HepG2 (cell line): ENCODE results near the gene TEX261. TPM values are rescaled to one million over a fixed set of nuclear protein-coding genes. Genes with fewer than 3 reads are reported as not detected.

Source experiments
- ATAC-seq: fragments of 200-7000 bp; cut with Tn5 transposase; 3 replicates; pipeline ENCODE4 v1.9.1; 2020; ENCODE audit warnings: mild to moderate bottlenecking, moderate library complexity
- BruUV-seq: library from RNA; stranded (reverse); fragments of 400-500 nt; replicated peaks from 2 replicates; lab custom pipeline; 2021; lab: Mats Ljungman, UMichigan
- CTCF ChIA-PET: fragments of 300-600 bp; formaldehyde crosslinking; extraction: SDS; loops from one replicate; lab custom pipeline; 2021; ENCODE audit warnings: low total read pairs, inconsistent platforms, low intra/inter-chr PET ratio; lab: Yijun Ruan, JAX
- POLR2A ChIA-PET: fragments of 350-600 bp; sonication (Branson Sonifier 250); formaldehyde crosslinking; loops from one replicate; lab custom pipeline; 2020; ENCODE audit warnings: antibody characterized with exemption, inconsistent platforms; lab: Yijun Ruan, JAX
- DNase-seq: peaks from one replicate; pipeline ENCODE4 v3.0.0-alpha.2; 2015; ENCODE audit warnings: low spot score
- FAIRE-seq: peaks from 3 replicates; lab custom pipeline; 2011; peaks lifted over from hg19 to GRCh38; lab: Jason Lieb, UNC
- H2AFZ ChIP-seq: one replicate; pipeline ENCODE4 v1.6.1; 2011; ENCODE audit warnings: low read length, inconsistent platforms
- H3K27ac ChIP-seq: fragments of 300-600 bp; 3 replicates; pipeline ENCODE4 v1.8.0; 2011; ENCODE audit warnings: mixed run types, mild to moderate bottlenecking, mixed read lengths, low read length, inconsistent platforms; ENCODE audit not compliant: insufficient read depth; ENCODE audit errors: extremely low read length
- H3K27me3 ChIP-seq, 2 experiments: fragments of 200-600 bp in 1 of 2; 2 replicates in 1 of 2; 3 replicates in 1 of 2; pipeline versions ENCODE4 v1.6.0 to v1.8.0; 2011; ENCODE audit warnings: low read length in 2 of 2, mild to moderate bottlenecking in 2 of 2, moderate library complexity in 2 of 2, inconsistent platforms in 1 of 2; ENCODE audit not compliant: insufficient read depth in 2 of 2, control insufficient read depth in 1 of 2
- H3K36me3 ChIP-seq, 2 experiments: fragments of 200-600 bp in 1 of 2; replicated peaks in 1 of 2; 2 replicates in 1 of 2; 3 replicates in 1 of 2; pipeline versions ENCODE4 v1.5.1 to v1.8.0; 2011; ENCODE audit warnings: low read length in 2 of 2, inconsistent platforms in 1 of 2; ENCODE audit not compliant: insufficient read depth in 2 of 2, control insufficient read depth in 1 of 2
- H3K4me1 ChIP-seq: 2 replicates; pipeline ENCODE4 v1.5.1; 2012; ENCODE audit warnings: low read length, inconsistent platforms; ENCODE audit not compliant: insufficient read depth
- H3K4me2 ChIP-seq: 2 replicates; pipeline ENCODE4 v1.6.0; 2011; ENCODE audit warnings: low read depth, low read length, inconsistent platforms
- H3K4me3 ChIP-seq, 3 experiments: fragments of 200-600 bp in 1 of 3; sonication (generic), shearing (Covaris generic) in 1 of 3; replicated peaks in 1 of 3; 2 replicates each; pipeline ENCODE4 v1.5.1; 2011 to 2016; ENCODE audit warnings: low read length in 3 of 3, inconsistent platforms in 2 of 3, low read depth in 2 of 3, mild to moderate bottlenecking in 2 of 3, control low read depth in 1 of 3, mixed read lengths in 1 of 3; ENCODE audit not compliant: insufficient read depth in 1 of 3
- H3K79me2 ChIP-seq: one replicate; pipeline ENCODE4 v1.6.1; 2011; ENCODE audit warnings: low read length, inconsistent platforms; ENCODE audit not compliant: insufficient read depth
- H3K9ac ChIP-seq: 2 replicates; pipeline ENCODE4 v1.6.0; 2011; ENCODE audit warnings: mild to moderate bottlenecking, low read depth, low read length, inconsistent platforms; ENCODE audit not compliant: insufficient read depth
- H3K9me3 ChIP-seq: 2 replicates; pipeline ENCODE4 v1.5.1; 2012; ENCODE audit warnings: mild to moderate bottlenecking, low read length
- H4K20me1 ChIP-seq: 2 replicates; pipeline ENCODE4 v1.6.0; 2011; ENCODE audit warnings: inconsistent platforms, mild to moderate bottlenecking, low read length, moderate library complexity; ENCODE audit not compliant: insufficient read depth
- CENPT ChIP-seq: sonication (generic); formaldehyde crosslinking; IDR thresholded peaks from 2 replicates; pipeline ENCODE4 v1.8.0; 2022; ENCODE audit warnings: low read depth, mild to moderate bottlenecking, moderate library complexity, missing genetic modification reagents
- KDM5A ChIP-seq: fragments of 200-600 bp; sonication (generic); IDR thresholded peaks from 2 replicates; pipeline ENCODE4 v1.7.0; 2018; ENCODE audit warnings: antibody characterized with exemption, mild to moderate bottlenecking, low read length, borderline replicate concordance
- NRL ChIP-seq: sonication (generic); formaldehyde crosslinking; IDR thresholded peaks from 2 replicates; pipeline ENCODE4 v1.5.0; 2020; ENCODE audit warnings: missing genetic modification reagents, mild to moderate bottlenecking, moderate library complexity, borderline replicate concordance
- RARA ChIP-seq: IDR thresholded peaks from 2 replicates; pipeline ENCODE4 v1.6.1; 2016; ENCODE audit warnings: missing genetic modification reagents, missing compliant biosample characterization
- ZNF563 ChIP-seq: sonication (generic); formaldehyde crosslinking; IDR thresholded peaks from 2 replicates; pipeline ENCODE4 v1.8.0; 2022; ENCODE audit warnings: mild to moderate bottlenecking, moderate library complexity, missing genetic modification reagents
- ZNF720 ChIP-seq: sonication (generic); formaldehyde crosslinking; IDR thresholded peaks from 2 replicates; pipeline ENCODE4 v1.4.0; 2020; ENCODE audit warnings: missing genetic modification reagents
- ZNF792 ChIP-seq: IDR thresholded peaks from 2 replicates; pipeline ENCODE4 v1.6.1; 2016
- WGBS: methylation state at CpG from one replicate; pipeline ENCODE4 v1.1.6; 2017; ENCODE audit warnings: low lambda C conversion rate; 5-methylcytosine and 5-hydroxymethylcytosine counted together
- in situ Hi-C: cut with HindIII; loops from 2 replicates; pipeline ENCODE4 v1.10.0; 2017; ENCODE audit warnings: low pct_unique_long_range_greater_than_20kb; ENCODE audit not compliant: extremely low pct_ligation_motif_present
- intact Hi-C: fragments of 100-400 bp; cut with micrococcal nuclease; formaldehyde crosslinking; loops from one replicate; pipeline ENCODE4 v1.10.0; 2022; ENCODE audit not compliant: unreplicated experiment
- polyA plus RNA-seq, 8 experiments: library from polyadenylated mRNA; depleted of rRNA in 3 of 8; stranded (reverse) in 7 of 8; unstranded in 1 of 8; fragments of >200 nt; fragmentation: Illumina TruSeq in 4 of 8; extraction: Trizol in 4 of 8; gene quantifications; 2 replicates each; pipeline versions ENCODE4 v1.2.1 to v1.2.3, GENCODE V29; 2011 to 2016; ENCODE audit warnings: low read depth in 4 of 8, missing spikeins in 1 of 8, mixed read lengths in 1 of 8; ENCODE audit not compliant: insufficient read depth in 1 of 8
- total RNA-seq, 5 experiments: library from RNA; depleted of rRNA; stranded (reverse); fragments of >200 nt; fragmentation: Illumina TruSeq; extraction: Trizol; gene quantifications; 2 replicates each; pipeline ENCODE4 v1.2.3, GENCODE V29; 2016; ENCODE audit warnings: low read depth in 1 of 5
- TF ChIP-seq, protein P1 (sequence below): sonication (generic); IDR thresholded peaks from 2 replicates; pipeline ENCODE4 v1.6.1; 2016; ENCODE audit warnings: low read depth, borderline replicate concordance
- TF ChIP-seq, protein P2 (sequence below): sonication (generic); formaldehyde crosslinking; IDR thresholded peaks from 2 replicates; pipeline ENCODE4 v1.4.0; 2020; ENCODE audit warnings: missing genetic modification reagents
- TF ChIP-seq, protein P3 (sequence below): sonication (generic); formaldehyde crosslinking; IDR thresholded peaks from 2 replicates; pipeline ENCODE4 v1.9.0; 2021; ENCODE audit warnings: mild to moderate bottlenecking, missing genetic modification reagents

The TEX261 gene
- total and polyA plus RNA-seq, 2 of the 13 experiments (the other 11 are each of a cell fraction or from before 2014, with no cell fraction given) = 43.8 to 78.7 TPM

DNA sequence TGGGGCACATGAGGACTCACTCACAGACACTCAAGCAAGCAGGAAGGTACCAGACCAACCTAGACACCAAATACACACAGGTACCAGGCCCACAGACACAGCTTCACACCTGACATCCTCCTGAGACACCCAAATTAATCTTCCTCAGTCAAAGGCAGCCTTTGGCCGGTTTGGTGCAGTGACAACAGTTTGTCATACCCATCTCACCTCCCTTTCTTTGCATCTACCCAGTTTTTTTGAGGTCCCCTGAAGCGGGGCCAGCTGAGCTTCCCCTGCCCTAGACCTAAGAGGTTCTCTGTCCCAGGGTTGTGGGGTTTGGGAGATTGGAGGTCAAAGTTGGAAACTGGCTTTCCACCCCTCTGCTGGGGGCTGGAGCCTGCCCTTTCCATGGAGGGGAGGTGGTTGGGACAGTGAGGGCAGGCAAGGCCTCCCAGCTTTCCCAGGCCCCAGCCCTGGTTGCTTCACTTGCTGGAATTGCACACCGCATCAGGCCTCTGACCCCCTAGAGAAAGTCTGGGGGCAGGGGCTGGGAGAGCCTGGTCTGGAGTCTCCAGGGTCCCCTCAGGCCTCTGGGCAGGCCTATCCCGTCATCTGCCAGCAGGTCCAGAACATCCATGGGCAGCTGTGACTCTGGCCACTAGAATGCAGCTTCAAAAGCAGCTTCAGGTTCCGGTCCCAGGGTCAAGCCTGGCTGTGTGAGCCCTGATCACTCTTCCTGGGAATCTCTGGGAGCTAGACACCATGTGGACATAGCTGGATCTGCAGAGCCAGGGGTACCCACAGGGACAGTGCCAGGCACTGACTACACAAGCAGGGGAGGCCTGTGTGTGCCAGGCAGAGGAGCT is 12.5 kb upstream of the TEX261 start (continued):
- TF ChIP-seq NRL (CRISPR knock-in tag) (0 out of 2 replicates have a peak, but pooled peaks have one; percentile 24), CENPT (CRISPR knock-in tag) (no peak), RARA (CRISPR knock-in tag) (0 out of 2 replicates have a peak, but pooled peaks have one; percentile 11), ZNF792 (CRISPR knock-in tag) (no peak), ZNF720 (CRISPR knock-in tag) (no peak), KDM5A (no peak), ZNF563 (CRISPR knock-in tag) (no peak)
- TF ChIP-seq, protein P1, sequence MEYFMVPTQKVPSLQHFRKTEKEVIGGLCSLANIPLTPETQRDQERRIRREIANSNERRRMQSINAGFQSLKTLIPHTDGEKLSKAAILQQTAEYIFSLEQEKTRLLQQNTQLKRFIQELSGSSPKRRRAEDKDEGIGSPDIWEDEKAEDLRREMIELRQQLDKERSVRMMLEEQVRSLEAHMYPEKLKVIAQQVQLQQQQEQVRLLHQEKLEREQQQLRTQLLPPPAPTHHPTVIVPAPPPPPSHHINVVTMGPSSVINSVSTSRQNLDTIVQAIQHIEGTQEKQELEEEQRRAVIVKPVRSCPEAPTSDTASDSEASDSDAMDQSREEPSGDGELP = 0 out of 2 replicates have a peak, but pooled peaks have one; percentile 15

DNA sequence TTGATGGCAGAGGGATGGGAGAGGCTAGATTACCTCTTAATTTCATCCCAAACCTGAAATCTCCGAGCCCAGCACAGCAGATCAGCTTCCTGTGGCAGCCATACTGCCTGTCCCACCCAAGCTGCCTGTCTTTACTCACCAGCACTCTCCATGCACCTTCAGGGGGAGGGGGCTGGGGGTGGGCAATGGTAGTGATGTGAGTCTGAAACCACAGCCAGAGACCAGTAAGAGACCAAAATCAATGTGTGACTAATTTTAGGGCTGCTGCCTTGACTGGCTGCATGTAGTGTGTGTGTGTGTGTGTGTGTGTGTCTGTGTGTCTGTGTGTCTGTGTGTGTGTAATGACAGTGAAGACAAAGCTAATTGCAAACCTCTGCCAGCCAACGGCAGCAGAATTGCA is 11.7 kb upstream of the TEX261 start:
- Histone ChIP-seq H3K79me2 (no peaks in the 10 kb centered on the region), H3K4me1 (peaks cover 37% of the 10 kb centered on the region), H3K9me3 (no peaks in the 10 kb centered on the region), H3K27me3 (peaks cover 0 to 9% of the 10 kb centered on the region in 2 experiments; a peak in 2 of 5 replicates), H3K36me3 (no peaks in the 10 kb centered on the region), H4K20me1 (no peaks in the 10 kb centered on the region), H3K27ac (no peak overlapping the region), H2AFZ (no peak overlapping the region), H3K4me3 (no peak overlapping the region), H3K9ac (no peak overlapping the region), H3K4me2 (no peak overlapping the region)
- no TSS peak for BruUV-seq
- in situ Hi-C loops = no loop called here
- CTCF ChIA-PET = no interaction called here
- DNase-seq = no peak
- WGBS = 36% methylated on average over 2 of the region's 2 CpGs
- intact Hi-C loops = loop anchor here (5.0 kb wide), 1 partner anchor 61 kb away; the partner anchor contains the start of gene NAGK
- POLR2A ChIA-PET = interaction anchor here (1.5 to 2.3 kb wide), 3 partner anchors 8 to 62 kb away, joined by 7 to 15 read pairs (median 7); partner anchors contain the start of gene NAGK
- TF ChIP-seq, protein P2, sequence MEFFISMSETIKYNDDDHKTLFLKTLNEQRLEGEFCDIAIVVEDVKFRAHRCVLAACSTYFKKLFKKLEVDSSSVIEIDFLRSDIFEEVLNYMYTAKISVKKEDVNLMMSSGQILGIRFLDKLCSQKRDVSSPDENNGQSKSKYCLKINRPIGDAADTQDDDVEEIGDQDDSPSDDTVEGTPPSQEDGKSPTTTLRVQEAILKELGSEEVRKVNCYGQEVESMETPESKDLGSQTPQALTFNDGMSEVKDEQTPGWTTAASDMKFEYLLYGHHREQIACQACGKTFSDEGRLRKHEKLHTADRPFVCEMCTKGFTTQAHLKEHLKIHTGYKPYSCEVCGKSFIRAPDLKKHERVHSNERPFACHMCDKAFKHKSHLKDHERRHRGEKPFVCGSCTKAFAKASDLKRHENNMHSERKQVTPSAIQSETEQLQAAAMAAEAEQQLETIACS = no peak
- TF ChIP-seq, protein P3, sequence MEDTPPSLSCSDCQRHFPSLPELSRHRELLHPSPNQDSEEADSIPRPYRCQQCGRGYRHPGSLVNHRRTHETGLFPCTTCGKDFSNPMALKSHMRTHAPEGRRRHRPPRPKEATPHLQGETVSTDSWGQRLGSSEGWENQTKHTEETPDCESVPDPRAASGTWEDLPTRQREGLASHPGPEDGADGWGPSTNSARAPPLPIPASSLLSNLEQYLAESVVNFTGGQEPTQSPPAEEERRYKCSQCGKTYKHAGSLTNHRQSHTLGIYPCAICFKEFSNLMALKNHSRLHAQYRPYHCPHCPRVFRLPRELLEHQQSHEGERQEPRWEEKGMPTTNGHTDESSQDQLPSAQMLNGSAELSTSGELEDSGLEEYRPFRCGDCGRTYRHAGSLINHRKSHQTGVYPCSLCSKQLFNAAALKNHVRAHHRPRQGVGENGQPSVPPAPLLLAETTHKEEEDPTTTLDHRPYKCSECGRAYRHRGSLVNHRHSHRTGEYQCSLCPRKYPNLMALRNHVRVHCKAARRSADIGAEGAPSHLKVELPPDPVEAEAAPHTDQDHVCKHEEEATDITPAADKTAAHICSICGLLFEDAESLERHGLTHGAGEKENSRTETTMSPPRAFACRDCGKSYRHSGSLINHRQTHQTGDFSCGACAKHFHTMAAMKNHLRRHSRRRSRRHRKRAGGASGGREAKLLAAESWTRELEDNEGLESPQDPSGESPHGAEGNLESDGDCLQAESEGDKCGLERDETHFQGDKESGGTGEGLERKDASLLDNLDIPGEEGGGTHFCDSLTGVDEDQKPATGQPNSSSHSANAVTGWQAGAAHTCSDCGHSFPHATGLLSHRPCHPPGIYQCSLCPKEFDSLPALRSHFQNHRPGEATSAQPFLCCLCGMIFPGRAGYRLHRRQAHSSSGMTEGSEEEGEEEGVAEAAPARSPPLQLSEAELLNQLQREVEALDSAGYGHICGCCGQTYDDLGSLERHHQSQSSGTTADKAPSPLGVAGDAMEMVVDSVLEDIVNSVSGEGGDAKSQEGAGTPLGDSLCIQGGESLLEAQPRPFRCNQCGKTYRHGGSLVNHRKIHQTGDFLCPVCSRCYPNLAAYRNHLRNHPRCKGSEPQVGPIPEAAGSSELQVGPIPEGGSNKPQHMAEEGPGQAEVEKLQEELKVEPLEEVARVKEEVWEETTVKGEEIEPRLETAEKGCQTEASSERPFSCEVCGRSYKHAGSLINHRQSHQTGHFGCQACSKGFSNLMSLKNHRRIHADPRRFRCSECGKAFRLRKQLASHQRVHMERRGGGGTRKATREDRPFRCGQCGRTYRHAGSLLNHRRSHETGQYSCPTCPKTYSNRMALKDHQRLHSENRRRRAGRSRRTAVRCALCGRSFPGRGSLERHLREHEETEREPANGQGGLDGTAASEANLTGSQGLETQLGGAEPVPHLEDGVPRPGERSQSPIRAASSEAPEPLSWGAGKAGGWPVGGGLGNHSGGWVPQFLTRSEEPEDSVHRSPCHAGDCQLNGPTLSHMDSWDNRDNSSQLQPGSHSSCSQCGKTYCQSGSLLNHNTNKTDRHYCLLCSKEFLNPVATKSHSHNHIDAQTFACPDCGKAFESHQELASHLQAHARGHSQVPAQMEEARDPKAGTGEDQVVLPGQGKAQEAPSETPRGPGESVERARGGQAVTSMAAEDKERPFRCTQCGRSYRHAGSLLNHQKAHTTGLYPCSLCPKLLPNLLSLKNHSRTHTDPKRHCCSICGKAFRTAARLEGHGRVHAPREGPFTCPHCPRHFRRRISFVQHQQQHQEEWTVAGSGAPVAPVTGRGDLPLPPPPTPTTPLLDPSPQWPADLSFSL (CRISPR knock-in tag) = 0 out of 2 replicates have a peak, but pooled peaks have one; percentile 18
- FAIRE-seq = no peak
- ATAC-seq = no peak
